ENCODE measurements around the gene PTPRR.

- no peak for TF ChIP-seq NFRKB (IDR thresholded peaks at IDR 0.05)
- TF ChIP-seq ARNT (IDR thresholded peaks at IDR 0.05): no peak
- TF ChIP-seq PKNOX1 (IDR thresholded peaks at IDR 0.05): no peak
- no peak for TF ChIP-seq SUZ12 (IDR thresholded peaks at IDR 0.05)
- TF ChIP-seq HDGF (IDR thresholded peaks at IDR 0.05; ENCODE audit: borderline replicate concordance): no peak
- TF ChIP-seq SP1 (IDR thresholded peaks at IDR 0.05): no peak
- TF ChIP-seq ELF4 (IDR thresholded peaks at IDR 0.05): no peak
- TF ChIP-seq FOXM1 (IDR thresholded peaks at IDR 0.05; ENCODE audit: borderline replicate concordance): no peak
- TF ChIP-seq ZNF384 (IDR thresholded peaks at IDR 0.05): no peak
- no peak for TF ChIP-seq BHLHE40 (IDR thresholded peaks at IDR 0.05; ENCODE audit: borderline replicate concordance)
- no peak for TF ChIP-seq CTBP1 (IDR thresholded peaks at IDR 0.05; ENCODE audit: borderline replicate concordance)
These were observed 262.8 kb downstream of the PTPRR start for GRCh38 chr12:70657616-70658286.

Data from HEK293T (cell line).